Measurements from ENCODE around the gene CATSPERD.
A peak's percentile ranks its signal among the peaks of the same experiment; 100 is the strongest.

The CATSPERD gene

GRCh38 chr19:5806133-5806489, 85.7 kb downstream of the CATSPERD start:
- peak overlapping the region; percentile 60 for H3K4me2 ChIP-seq (ENCODE audit: low read length)
- H3K79me2 ChIP-seq = no peaks in the 10 kb centered on the region
- no peaks in the 10 kb centered on the region for H3K9me3 ChIP-seq (ENCODE audit: control insufficient read depth, low read length)
- peak overlapping the region; percentile 43 for H3K4me3 ChIP-seq (ENCODE audit: low read depth, low read length)
- peaks cover 2% of the 10 kb centered on the region for H3K4me1 ChIP-seq
- no peaks in the 10 kb centered on the region for H3K36me3 ChIP-seq (ENCODE audit: control insufficient read depth, insufficient read depth, low read length)
- peak overlapping the region; percentile 79 for H2AFZ ChIP-seq
- H3K27ac ChIP-seq = no peak overlapping the region
- no peaks in the 10 kb centered on the region for H3K27me3 ChIP-seq (ENCODE audit: control insufficient read depth, insufficient read depth, low read length)
- TF ChIP-seq, protein P1, sequence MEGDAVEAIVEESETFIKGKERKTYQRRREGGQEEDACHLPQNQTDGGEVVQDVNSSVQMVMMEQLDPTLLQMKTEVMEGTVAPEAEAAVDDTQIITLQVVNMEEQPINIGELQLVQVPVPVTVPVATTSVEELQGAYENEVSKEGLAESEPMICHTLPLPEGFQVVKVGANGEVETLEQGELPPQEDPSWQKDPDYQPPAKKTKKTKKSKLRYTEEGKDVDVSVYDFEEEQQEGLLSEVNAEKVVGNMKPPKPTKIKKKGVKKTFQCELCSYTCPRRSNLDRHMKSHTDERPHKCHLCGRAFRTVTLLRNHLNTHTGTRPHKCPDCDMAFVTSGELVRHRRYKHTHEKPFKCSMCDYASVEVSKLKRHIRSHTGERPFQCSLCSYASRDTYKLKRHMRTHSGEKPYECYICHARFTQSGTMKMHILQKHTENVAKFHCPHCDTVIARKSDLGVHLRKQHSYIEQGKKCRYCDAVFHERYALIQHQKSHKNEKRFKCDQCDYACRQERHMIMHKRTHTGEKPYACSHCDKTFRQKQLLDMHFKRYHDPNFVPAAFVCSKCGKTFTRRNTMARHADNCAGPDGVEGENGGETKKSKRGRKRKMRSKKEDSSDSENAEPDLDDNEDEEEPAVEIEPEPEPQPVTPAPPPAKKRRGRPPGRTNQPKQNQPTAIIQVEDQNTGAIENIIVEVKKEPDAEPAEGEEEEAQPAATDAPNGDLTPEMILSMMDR (IDR thresholded peaks at IDR 0.05) = no peak
- no peak overlapping the region for H3K9ac ChIP-seq

- no peaks in the 10 kb centered on the region for H3K9me3 ChIP-seq (ENCODE audit: control insufficient read depth, low read length)
- no peaks in the 10 kb centered on the region for H3K27me3 ChIP-seq (ENCODE audit: control insufficient read depth, insufficient read depth, low read length)
- H3K27ac ChIP-seq = no peak overlapping the region
- H3K36me3 ChIP-seq (ENCODE audit: control insufficient read depth, insufficient read depth, low read length) = no peaks in the 10 kb centered on the region
- H3K4me2 ChIP-seq (ENCODE audit: low read length) = no peak overlapping the region
- TF ChIP-seq, protein P1 (IDR thresholded peaks at IDR 0.05) = no peak
- H3K9ac ChIP-seq = no peak overlapping the region
- no peak overlapping the region for H2AFZ ChIP-seq
- no peak overlapping the region for H3K4me3 ChIP-seq (ENCODE audit: low read depth, low read length)
- H3K79me2 ChIP-seq = no peaks in the 10 kb centered on the region
- peaks cover 2% of the 10 kb centered on the region for H3K4me1 ChIP-seq
These were observed 86.5 kb downstream of the CATSPERD start for GRCh38 chr19:5806905-5807304.

DNA sequence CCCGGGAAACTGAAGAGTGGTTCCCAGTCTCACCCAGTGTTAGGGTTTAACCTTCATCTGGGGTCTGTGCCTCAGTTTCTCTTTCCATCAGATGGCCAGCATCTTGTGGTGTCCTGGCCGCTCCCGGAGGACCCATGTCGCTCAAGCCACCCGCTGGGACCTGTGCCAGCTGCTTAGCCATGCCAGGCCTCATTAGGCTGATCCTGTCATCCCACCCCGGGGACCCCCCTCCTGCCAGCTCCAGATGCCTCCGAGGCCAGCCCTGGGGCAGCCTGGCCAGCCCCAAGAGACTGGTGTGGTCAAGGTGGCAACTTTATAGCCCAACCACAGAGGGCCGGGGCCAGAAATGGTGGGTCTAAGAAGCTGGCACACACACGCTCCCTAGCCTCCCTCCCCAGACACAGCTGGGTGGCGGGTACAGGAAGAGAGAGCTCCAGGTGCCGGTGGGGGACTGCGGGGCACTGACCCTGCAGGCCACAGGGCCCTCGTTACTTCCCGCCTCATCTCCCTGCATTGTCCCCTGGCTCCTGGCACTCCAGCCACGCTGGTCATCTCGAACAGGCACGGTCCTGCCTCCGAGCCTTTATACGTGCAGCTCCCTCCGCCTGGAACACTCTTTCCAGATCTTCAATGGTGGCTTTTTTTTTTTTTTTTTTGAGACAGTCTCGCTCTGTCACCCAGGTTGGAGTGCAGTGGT, 87.8 kb downstream of the CATSPERD start:
- no peak overlapping the region for H3K27ac ChIP-seq
- H3K4me2 ChIP-seq (ENCODE audit: low read length) = no peak overlapping the region
- H3K4me3 ChIP-seq (ENCODE audit: low read depth, low read length) = no peak overlapping the region
- TF ChIP-seq, protein P1 (IDR thresholded peaks at IDR 0.05) = no peak
- H3K27me3 ChIP-seq (ENCODE audit: control insufficient read depth, insufficient read depth, low read length) = no peaks in the 10 kb centered on the region
- H3K9me3 ChIP-seq (ENCODE audit: control insufficient read depth, low read length) = no peaks in the 10 kb centered on the region
- H3K4me1 ChIP-seq = peaks cover 2% of the 10 kb centered on the region
- H3K79me2 ChIP-seq = no peaks in the 10 kb centered on the region
- H3K9ac ChIP-seq = no peak overlapping the region
- H2AFZ ChIP-seq = no peak overlapping the region
- no peaks in the 10 kb centered on the region for H3K36me3 ChIP-seq (ENCODE audit: control insufficient read depth, insufficient read depth, low read length)

GRCh38 chr19:5809053-5809452, 88.6 kb downstream of the CATSPERD start:
- Histone ChIP-seq H3K79me2 (no peaks in the 10 kb centered on the region), H3K27ac (no peak overlapping the region), H3K36me3 (ENCODE audit: control insufficient read depth, insufficient read depth, low read length) (no peaks in the 10 kb centered on the region), H2AFZ (no peak overlapping the region), H3K27me3 (ENCODE audit: control insufficient read depth, insufficient read depth, low read length) (no peaks in the 10 kb centered on the region), H3K4me3 (ENCODE audit: low read depth, low read length) (no peak overlapping the region), H3K4me1 (no peaks in the 10 kb centered on the region), H3K4me2 (ENCODE audit: low read length) (no peak overlapping the region), H3K9me3 (ENCODE audit: control insufficient read depth, low read length) (no peaks in the 10 kb centered on the region), H3K9ac (no peak overlapping the region)
- TF ChIP-seq, protein P1 (IDR thresholded peaks at IDR 0.05) = no peak

DNA sequence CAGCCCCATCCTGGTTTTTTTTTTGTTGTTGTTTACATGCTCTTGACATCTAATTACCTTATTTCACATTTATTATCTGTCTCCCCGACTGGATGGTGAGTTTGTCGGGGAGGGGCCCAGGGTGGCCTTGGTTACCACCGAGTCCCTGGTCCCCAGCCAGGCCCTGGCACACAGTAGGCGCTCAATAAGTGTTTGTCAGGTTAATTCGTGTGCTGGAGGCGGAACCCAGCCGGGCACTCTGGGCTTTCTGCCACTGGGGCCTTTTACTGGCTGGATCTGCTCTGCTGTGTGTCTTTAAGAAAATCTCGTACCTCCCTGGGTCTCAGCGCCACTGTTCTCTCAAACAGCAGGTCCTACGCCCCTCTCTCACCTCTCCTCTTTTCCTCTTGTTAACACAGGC, 89.0 kb downstream of the CATSPERD start:
- Histone ChIP-seq H3K27me3 (ENCODE audit: control insufficient read depth, insufficient read depth, low read length) (no peaks in the 10 kb centered on the region), H3K36me3 (ENCODE audit: control insufficient read depth, insufficient read depth, low read length) (no peaks in the 10 kb centered on the region), H3K4me2 (ENCODE audit: low read length) (no peak overlapping the region), H3K27ac (no peak overlapping the region), H3K4me3 (ENCODE audit: low read depth, low read length) (no peak overlapping the region), H3K9ac (no peak overlapping the region), H3K4me1 (no peaks in the 10 kb centered on the region), H2AFZ (no peak overlapping the region), H3K79me2 (no peaks in the 10 kb centered on the region), H3K9me3 (ENCODE audit: control insufficient read depth, low read length) (no peaks in the 10 kb centered on the region)
- TF ChIP-seq, protein P1 (IDR thresholded peaks at IDR 0.05) = no peak
